Activated CD4-positive, CD25-positive, alpha-beta regulatory T cell treated with anti-CD3 and anti-CD28 coated beads, Interleukin-2, amount 50 U/mL, for 16 hours (primary cell): Measurements from ENCODE around the gene ASB14.
"Not testable (repeated sequence)": the region's sequence is repeated elsewhere in the genome, so short reads cannot be mapped to it uniquely, and the experiment has no call there.

ENCODE experiments used
- DNase-seq: peaks from one replicate; pipeline ENCODE4 v3.0.0-alpha.2; 2020; ENCODE audit warnings: low read depth, low spot score

ASB14 gene

DNA sequence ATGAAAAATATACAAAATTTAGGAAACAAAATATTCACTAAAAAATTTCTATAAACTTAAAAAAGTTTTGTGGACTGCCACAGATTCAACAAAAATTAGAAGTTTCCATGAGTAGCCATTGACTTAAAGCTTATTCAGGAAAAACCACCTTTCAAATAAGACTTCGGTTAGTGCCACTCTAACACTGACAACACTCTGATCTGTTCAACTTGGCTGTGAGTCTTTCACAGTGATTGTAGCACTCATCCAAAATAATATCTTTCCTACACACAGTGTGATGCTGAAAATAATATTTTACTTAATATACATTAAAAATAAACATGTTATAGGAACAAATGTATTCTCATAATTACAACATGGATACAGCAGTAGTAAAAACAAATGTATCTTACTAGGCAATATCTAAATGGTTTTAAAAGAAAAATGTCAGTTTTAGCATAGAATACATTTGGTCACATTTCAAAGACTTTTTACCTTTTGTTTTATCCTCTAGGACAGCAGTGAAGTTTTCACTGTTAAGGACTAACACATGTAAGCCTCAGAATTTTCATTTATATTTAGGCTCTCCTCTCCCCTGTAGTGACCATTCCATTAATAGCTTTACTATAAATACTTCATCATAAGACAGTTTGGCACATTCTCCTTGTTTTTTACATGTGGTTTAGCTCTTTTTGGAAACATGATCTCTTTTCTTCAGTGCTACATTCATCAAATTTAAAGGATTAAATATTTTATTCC, at the start of gene ASB14:
TSS of gene ASB14 (minus strand) at position 527 of the 738 bp plus-strand sequence. CDS start 652 bp downstream, outside the sequence.
- DNase-seq: no peak

DNA sequence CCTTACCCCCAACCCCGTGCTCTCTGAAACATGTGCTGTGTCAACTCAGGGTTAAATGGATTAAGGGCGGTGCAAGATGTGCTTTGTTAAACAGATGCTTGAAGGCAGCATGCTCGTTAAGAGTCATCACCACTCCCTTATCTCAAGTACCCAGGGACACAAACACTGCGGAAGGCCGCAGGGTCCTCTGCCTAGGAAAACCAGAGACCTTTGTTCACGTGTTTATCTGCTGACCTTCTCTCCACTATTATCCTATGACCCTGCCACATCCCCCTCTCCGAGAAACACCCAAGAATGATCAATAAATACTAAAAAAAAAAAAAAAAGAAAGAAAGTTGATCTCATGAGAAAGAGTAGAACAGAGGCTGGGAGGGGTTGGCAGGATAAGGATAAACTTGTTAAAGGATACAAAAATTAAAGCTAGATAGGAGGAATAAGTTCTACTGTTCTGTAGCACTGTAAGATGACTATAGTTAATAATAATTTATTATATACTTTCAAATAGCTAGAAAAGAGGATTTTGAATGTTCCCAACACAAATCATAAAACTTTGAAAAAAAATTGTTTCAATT, 46.7 kb upstream of the ASB14 start:
- not testable (repeated sequence) for DNase-seq

DNA sequence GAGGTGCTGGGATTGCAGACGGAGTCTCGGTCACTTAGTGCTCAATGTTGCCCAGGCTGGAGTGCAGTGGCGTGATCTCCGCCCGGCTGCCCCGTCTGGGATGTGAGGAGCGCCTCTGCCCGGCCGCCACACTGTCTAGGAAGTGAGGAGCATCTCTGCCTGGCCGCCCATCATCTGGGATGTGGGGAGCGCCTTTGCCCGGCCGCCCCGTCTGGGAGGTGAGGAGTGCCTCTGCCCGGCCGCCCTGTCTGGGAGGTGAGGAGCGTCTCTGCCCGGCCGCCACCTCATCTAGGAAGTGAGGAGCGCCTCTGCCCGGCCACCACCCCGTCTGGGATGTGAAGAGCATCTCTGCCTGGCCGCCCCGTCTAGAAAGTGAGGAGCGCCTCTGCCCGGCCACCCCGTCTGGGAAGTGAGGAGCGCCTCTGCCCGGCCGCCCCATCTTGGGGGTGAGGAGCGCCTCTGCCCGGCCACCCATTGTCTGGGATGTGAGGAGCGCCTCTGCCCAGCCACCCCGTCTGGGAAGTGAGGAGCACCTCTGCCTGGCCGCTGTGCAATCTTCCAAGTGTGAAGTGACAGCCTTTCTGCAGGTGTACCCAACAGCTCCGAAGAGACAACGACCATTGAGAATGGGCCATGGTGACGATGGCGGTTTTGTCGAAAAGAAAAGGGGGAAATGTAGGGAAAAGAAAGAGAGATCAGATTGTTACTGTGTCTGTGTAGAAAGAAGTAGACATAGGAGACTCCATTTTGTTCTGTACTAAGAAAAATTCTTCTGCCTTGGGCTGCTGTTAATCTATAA, 46.0 kb upstream of the ASB14 start:
- not testable (repeated sequence) for DNase-seq

DNA sequence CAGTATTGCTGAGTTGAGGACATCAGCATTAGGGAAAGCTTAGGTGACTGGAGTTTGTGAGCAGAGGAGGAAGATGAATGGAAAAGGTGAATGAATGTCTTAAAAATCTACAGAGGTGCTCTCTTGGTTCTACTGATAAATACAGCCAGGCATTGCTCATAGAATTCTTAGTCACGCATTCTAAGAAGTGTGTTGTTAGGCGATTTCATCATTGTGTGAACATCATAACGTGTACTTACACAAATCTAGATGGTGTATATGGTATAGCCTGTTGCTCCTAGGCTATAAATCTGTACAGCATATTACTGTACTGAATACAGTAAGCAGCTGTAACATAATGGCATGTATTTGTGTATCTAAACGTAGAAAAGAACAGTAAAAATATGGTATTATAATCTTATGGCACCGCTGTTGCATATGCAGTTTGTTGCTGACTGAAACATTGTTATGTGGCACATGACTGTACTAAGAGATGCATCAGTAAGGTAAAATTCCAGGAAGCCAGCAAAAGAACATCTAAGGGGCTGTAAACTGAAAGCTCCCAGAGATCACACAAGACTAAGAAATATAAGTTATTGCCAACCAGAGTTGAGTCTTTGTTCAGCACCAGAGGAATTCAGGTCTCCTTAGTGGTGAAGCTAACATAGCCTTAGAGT, 42.9 kb upstream of the ASB14 start:
- no peak for DNase-seq

DNA sequence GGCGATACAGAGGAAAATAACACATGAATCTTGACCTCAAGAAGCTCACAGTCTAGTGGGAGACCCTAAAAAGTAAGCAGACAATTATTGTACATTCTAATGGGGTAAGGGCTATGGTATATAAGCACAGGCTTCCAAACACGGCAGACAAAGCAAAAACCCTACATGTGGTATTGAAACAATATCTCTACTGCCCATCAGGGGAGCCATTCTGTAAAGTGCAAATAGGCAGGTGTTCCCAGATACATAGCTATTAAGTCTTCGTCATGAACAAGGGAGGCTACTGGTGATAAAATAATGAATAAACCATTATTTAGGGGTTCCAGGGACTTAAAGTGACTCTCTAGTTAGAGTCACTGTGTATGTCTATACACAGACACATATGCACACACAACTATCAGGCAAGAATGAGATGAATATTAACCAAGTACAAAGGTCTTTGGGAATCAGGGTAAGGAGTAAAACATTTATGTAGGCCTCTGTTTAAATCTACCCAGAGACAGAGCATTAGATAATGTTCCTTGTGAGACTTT, 38.7 kb upstream of the ASB14 start:
- no peak for DNase-seq

DNA sequence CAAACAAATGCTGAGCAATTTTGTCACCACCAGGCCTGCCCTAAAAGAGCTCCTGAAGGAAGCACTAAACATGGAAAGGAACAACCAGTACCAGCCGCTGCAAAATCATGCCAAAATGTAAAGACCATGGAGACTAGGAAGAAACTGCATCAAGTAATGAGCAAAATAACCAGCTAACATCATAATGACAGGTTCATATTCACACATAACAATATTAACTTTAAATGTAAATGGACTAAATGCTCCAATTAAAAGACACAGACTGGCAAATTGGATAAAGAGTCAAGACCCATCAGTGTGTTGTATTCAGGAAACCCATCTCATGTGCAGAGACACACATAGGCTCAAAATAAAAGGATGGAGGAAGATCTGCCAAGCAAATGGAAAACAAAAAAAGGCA, 34.0 kb upstream of the ASB14 start:
- DNase-seq: not testable (repeated sequence)

DNA sequence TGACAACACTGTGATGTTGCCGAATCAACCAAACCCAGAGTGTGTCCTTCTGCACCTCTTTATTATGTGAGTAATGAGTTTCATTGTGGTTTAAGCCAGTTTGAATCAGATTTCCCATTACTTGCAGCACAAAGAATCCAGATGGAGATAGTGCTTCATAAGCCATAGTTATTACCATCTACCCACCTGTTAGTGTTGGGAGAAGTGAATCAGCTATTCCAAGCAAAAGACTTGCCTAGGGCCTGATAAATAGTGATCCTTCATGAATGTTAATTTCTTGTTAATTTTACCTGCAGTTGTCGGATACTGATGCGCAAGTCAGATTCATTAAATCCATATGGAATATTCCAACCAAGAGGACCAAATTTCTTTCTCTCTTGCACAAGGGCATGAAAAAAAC, 21.7 kb upstream of the ASB14 start:
- no peak for DNase-seq

DNA sequence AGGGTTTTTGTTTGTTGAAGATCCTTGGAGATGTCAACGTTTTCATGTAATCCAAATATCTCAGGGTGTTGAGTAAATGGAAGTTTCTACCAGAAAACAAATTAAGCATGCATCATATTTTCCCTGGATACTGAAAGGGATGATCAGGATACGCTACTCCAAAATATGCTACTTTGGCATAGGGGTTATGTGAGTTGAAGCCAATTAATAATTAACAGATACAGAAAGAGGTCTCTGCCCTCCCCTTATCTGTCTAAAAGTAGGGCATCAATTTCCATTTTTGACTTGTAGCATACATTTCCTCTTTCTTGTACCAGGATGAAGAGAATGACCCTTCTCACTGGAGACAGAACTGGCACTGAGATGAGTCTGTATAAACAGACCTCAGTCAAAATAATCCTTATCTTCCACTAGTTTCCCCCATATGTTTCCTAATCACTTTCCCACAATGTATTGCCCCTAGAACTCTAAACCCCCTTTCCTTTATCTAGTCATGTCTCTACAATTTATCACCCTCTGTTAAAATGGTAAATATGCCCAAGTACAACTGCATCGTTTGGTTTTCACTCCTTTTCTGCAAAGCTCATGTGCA, 17.4 kb upstream of the ASB14 start:
- DNase-seq: no peak

DNA sequence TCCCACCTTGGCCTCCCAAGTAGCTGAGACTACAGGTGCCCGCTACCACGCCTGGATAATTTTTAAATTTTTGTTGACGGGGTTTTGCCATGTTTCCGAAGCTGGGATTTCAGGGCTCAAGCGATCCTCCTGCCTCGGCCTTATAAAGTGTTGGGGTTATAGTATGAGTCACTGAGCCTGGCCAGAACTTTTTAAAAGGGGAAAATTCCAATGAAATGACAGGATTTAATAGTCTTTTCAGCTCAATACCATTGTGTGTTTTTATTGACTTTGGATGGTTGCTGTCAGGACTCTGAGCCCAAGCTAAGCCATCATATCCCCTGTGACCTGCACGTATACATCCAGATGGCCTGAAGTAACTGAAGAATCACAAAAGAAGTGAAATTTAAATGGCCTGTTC, 11.0 kb upstream of the ASB14 start:
- not testable (repeated sequence) for DNase-seq

DNA sequence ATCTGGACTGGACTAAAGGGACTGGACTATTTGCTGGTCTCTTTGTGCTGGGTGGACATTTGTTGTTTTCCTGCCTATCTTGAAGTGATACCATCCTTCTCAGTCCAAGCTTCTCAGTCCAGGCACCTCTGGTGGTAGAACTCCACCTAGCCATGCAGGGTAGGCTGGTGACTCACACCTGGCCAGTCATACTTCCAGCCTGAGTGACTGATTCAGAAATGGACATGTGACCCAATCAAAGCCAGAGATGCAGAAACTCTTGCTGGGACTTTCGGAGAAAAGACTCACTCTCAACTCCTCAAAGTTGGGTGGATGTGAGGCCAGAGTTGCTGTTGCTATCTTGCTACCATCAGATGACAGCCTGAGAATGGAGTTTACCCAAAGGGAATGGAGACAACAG, 5.6 kb upstream of the ASB14 start:
- DNase-seq: no peak

DNA sequence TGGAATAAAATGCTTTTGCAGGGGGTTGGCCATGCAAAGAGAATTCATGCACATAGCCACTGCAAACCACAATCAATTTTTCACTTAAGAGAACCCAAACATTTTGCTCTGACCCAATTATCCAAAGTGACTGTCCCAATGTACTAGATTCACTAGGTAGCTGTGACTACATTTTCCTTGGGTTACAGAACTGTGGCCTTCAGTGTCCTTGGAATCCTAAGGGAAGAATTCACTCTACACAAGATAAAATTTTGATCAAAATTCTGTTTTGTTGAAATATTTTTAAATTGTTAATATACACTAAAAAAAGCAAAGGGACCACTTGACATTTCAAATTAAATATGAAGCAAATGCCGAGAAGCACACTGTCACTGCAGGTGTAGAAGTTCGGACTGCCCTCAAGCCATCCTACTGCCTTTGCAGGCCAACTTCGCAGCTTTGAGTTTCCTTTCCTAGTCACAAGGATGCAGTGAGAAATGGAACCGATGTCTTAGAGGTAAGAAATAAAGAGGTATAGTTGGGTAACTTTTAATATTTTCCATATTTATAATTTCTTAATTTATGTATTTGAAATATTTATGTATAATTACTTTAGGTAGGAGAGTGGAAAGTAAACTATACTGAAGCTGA, 527 bp upstream of the ASB14 start:
- no peak for DNase-seq

DNA sequence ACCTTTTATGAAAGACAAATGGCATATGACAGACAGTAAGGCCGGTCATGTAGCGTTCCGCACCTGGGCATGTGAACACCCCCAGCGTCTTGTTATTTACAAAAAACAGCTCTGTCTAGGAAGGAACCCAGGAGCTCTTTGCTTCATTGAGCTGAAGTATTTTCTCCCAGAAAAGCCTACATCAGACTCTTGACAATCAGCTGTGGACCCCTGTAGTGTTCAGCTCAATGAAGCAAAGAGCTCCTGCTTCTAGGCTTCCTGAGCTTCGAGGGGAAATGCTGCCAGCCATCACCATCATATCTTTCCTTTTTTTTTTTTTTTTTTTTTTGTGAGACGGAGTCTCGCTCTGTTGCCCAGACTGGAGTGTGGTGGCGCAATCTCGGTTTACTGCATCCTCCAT, 4.1 kb downstream of the ASB14 start:
- no peak for DNase-seq

DNA sequence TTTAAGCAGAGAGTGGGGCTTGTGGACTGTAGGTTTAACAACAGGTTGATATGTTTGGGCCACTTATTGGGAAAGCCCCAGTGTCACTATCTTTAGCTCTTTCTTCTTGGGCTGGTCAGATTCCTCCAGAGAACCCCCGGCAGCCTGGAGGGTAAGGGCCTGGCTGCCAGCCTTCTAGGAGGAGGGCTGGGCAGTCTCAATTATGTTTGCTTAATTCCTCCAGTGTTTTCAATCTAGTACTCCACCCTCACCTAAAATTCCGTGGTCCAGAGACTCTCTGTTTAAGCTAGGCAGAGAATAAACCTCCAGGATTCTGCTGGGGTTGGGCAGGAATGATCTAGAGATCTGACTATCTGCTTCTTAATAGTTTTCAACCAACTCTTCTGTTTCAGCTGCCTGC, 5.3 kb downstream of the ASB14 start:
- DNase-seq: no peak

DNA sequence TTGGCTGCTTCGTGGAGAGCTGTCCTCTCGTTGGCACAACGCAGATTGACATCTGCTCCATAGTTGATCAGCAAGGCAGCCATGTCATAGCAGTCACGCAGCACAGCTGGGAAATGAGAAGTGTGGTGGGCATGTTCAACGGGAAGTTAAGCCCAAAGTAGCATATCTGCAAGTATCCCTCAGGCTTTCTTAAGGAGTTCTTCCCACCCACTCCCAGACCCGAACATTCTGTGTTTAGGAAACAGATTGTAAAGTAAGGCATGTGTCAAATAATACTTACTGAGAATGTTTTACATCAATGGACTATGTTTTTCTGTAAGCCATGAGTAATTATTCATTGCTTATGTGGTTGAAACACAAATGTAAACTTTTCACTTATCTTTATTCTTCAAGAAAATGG, 9.2 kb downstream of the ASB14 start:
- DNase-seq: no peak

DNA sequence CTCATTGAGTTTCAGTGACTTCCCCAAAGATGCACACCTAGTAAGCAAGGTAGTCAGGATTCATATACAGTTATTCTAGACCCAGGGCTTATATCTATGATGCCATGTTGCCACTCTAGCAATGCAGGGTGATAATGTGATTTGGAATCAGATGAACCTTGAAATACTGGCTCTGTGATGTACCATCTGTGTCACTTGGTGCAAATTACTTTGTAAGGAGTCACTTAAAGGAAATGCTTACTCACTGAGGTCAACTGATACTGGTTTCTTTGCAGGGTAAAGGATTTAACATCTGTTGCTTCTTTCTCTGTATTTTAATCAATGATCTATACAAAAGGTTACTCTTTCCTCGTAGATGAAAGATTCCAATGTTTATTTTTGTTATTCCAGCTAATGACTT, 10.8 kb downstream of the ASB14 start:
- DNase-seq: no peak

DNA sequence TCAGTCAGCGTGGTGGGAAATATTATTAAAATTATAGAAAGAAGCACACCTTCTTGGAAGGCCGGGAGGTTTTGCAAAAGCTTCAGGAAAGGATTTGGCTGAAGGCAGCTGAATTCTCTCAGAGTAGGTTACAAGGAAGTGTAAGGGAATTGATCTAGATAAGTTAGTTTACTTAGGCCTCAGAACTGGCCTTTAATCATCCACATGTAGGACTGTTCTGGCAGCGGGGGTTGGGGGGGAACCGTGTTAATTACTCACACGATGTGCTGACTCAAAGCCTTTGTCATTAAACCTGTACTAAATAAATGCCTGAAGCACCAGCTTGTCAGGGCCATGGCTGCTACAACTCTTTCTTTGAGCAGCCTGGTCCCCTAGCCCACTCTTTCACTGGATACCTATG, 12.8 kb downstream of the ASB14 start:
- no peak for DNase-seq

DNA sequence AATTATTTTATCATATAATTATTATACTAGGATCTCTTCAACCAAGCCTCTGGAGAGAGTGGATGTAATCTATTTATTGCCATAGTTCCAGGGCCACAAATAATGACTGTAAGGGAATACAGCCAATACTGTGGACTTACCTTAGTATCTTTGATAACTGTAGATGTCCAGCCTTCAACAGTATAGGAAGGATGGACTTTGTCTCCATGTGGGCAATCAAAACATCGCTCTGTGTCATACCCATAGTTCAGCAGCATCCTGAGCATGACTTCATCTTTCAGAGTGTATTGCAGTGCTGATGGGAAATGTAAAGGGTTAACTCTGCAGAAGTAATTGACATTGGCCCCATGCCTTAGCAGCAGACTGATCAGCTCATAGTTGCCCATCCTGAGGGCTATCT, 14.2 kb downstream of the ASB14 start:
- DNase-seq: no peak

DNA sequence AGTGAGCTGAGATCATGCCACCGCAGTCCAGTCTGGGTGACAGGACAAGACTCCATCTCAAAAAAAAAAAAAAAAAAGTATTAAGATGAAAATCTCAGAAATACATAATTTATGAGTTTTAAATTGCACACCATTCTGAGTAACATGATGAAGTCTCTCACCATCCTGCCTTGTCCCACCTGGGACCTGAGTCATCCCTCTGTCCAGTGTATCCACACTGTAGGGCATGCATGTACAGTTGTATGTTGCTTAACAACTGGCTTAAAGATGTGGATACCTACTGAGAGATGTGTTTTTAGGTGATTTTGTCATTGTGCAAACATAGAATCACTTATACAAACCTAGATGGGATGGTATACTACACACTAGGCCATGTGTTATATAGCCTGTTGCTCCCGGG, 17.1 kb downstream of the ASB14 start:
- no peak for DNase-seq

DNA sequence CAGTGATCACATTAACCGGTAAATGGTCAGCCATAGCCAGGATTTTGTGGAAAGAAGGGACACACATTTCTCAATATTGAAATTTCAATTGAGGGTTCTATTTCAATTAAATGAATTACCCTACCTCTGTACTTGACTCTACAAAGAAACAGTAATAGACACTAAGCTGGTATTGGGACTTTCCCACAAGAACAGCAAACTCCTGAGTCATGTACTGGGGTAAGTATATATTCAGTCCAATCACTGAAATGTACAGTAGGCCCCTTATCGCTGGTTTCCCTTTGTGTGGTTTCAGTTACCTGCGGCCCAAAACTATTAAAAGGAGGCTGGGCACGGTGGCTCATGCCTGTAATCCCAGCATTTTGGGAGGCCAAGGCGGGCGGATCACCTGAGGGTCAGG, 17.6 kb downstream of the ASB14 start:
- no peak for DNase-seq

DNA sequence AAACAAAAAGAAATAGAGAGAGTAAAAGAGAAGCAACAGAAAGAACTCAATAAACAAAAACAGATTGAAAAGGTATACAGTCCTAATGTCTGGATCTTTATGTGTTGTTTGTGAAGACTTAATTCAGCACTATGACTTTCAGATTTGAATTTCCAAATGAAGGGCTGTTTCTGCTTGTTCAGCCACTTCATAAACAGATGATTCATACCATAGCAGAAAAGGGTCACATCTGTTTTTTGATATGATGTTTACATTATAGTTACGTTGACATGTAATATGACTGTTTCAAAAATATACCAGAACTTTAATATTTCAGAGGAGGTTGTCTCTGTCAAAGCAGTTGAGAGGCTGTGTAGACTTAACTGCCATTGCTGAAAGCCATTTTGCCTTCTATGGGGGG, 24.1 kb downstream of the ASB14 start:
- DNase-seq: no peak

DNA sequence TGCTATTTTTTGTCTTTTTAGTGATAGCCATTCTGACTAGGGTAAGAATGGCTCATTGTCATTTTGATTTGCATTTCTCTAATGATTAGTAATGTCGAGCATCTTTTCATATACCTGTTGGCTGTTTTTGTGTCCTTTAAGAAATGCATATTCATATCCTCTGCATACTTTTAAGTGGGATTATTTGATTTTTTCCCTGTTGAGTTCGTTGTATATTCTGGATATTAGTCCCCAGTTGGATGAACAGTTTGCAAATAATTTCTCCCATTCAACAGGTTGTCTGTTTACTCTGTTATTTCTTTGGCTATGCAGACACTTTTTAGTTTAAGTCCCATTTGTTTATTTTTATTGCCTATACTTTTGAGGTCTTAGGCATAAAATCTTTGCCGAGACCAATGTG, 30.6 kb downstream of the ASB14 start:
- no peak for DNase-seq
